GM18867 (cell line): ENCODE data around the gene BRD7.
"Not testable (repeated sequence)": the region's sequence is repeated elsewhere in the genome, so short reads cannot be mapped to it uniquely, and the experiment has no call there.

Source experiments
- ATAC-seq: cut with Tn5 transposase; IDR thresholded peaks from one replicate; pipeline ENCODE4 v1.9.1; 2021; ENCODE audit warnings: mild to moderate bottlenecking, moderate library complexity; ENCODE audit not compliant: unreplicated experiment

The BRD7 gene

DNA sequence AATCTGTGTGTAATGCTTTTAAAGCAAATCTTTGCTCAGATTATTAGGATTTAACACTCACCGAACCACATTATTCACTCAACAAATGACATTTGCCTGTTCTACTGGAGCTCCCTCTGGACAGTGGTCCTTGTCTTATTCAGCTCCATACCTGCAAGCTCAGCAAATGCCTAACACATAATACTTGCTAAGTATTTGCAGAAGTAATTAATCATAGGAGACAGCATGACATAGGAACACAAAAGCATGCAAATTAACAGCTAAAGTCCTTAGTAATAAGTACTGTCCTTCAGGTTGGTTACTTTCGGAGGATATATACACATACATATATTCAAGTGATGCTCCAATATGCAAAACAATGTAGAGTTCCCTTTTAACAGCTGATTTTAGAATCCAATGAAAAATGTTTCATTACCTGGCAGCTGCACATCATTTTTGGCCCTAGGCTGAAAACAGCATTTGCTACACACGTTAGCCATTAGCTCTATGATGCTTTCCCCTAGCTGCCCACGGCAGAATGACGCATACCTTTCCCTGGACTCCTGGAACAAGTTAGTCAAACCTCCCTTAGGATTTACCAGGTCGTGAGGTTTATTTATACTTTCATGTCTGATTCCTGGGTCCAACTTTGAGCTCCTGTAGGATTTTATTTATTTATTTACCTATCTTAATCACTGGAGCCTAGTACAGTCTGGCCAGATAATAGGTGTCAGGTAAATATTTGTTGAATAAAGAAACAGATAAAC is 8.6 kb downstream of the BRD7 start:
- ATAC-seq = no peak

DNA sequence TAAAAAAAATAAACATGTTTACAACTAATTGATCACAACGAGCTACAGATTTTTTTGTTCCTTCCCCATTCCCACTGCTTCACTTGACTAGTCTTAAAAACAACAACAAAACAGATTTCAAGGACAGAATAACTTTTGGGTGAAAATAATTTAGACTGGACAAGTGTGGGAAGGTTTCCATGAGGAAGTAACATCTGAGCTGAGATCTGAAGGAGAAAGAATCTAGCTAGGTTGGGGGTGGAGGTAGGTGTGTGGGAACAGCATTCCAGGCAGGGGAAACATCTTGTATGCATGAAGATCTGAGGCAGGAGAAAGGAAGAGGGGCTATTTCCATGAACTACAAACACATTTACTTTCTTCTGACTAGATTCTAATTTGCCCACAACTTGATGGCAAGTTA is 9.2 kb downstream of the BRD7 start:
- ATAC-seq = no peak

GRCh38 chr16:50354629-50355456 is 13.9 kb downstream of the BRD7 start:
- no peak for ATAC-seq

- ATAC-seq = no peak
These were observed 14.7 kb downstream of the BRD7 start for GRCh38 chr16:50354082-50354481.

GRCh38 chr16:50351952-50352351 is 16.8 kb downstream of the BRD7 start:
- no peak for ATAC-seq

- no peak for ATAC-seq
These were observed 17.7 kb downstream of the BRD7 start for GRCh38 chr16:50351116-50351515.

DNA sequence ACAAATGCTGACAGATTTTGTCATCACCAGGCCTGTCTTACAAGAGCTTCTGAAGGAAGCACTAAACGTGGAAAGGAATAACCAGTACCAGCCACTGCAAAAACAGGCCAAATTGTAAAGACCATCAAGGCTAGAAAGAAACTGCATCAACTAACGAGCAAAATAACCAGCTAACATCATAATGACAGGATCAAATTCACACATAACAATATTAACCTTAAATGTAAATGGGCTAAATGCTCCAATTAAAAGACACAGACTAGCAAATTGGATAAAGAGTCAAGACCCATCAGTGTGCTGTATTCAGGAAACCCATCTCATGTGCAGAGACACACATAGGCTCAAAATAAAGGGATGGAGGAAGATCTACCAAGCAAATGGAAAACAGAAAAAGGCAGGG is 23.6 kb downstream of the BRD7 start:
- not testable (repeated sequence) for ATAC-seq

DNA sequence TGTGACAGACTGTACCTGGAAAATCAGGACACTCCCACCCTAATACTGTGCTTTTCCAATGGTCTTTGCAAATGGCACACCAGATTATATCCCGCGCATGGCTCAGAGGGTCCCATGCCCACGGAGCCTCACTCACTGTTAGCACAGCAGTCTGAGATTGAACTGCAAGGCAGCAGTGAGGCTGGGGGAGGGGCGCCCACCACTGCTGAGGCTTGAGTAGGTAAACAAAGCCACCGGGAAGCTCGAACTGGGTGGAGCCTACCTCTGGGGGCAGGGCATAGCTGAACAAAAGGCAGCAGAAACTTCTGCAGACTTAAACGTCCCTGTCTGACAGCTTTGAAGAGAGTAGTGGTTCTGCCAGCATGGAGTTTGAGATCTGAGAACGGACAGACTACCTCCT is 25.2 kb downstream of the BRD7 start:
- not testable (repeated sequence) for ATAC-seq

DNA sequence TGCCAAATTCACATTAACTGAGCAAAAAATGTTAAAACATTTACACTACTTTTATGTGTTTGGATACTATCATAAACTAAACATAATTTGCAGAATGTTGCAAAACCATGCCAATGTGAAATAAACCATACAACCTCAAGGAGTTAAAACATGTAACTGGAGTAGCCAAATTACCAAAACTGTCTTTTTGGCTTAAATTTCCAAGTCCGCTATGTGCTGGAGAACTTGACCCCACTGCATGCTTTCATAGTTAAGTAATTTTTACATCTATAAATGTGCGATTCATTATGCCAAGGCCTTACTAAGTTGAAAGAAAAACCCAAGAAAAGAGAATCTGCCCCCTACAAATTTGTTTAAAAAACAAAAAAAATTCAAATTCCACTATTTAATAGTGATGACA is 28.2 kb downstream of the BRD7 start:
- no peak for ATAC-seq

DNA sequence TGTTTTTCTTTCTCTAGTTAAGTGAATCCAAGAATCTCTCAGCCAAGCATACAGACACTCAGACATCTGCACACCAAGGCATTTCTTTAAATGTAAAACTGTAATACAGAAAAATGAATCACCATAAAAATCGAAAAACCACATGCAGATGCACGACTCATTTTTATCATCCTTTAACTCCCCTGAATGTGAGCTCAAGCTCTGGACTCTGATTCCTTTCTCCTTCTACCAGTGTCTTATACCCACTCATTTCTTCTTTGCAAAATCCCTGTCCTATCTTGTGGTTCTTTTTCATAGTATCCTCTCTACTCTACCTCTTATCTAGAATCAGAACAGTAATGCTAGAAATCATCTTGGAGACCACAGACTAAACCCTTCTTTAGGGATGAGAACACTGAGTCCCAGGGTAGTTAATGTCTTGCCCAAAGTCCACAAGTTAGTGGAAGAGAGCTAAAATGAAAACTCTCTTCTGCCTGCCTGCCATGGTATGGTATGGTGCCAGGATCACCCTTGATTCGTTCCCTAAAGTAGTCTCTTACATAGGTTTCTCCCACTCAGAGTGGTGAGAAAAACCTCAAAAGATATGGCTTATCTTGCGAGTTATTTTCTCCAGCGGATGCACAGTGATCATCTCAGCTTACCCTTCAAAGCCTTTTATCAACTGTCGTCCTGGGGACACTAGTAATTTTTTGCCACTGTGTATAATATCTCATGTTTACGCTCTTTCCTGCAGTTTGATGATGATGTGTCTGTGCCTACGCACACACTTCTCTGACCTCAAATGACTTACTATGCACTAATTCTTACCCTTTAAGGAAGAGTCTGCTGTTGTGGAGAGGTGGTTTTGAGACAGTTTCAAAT is 30.2 kb downstream of the BRD7 start:
- no peak for ATAC-seq

GRCh38 chr16:50336884-50337283 is 31.9 kb downstream of the BRD7 start:
- no peak for ATAC-seq

DNA sequence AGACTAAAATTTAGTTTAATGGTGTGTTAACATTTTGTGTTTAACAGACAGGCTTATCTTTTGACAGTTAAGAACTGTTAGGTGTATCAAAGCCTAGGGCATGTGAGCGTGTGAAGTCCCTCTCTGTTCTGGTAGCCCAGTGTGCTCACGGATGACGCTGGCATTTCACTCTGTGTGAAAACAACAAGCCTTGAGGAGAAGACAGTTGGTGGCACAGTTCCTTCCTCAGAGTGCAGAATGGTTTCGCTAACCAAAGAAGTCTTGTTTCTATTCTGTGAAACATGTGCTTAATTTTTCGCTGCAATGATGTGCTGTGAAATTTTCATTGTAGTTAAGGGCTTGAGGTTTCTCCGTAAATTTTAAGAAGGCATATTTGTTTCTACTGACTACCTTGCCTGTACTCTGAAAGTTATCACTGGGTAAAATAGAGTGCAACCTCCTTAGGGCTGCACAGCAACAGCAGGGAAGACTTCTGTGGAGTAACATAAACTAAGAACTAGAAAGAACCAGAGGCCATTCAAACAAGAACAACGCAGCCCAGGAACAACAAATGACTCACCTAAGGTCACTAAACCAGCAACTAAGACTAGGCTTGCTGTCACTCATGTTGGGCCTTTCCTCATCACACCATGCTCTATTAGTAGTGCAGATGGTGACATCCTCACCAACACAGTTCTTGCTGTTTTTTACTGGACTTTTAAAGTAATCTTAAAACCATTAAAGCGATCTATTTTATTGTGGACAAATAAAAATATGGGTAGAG is 33.4 kb downstream of the BRD7 start:
- ATAC-seq = peak; percentile 73

DNA sequence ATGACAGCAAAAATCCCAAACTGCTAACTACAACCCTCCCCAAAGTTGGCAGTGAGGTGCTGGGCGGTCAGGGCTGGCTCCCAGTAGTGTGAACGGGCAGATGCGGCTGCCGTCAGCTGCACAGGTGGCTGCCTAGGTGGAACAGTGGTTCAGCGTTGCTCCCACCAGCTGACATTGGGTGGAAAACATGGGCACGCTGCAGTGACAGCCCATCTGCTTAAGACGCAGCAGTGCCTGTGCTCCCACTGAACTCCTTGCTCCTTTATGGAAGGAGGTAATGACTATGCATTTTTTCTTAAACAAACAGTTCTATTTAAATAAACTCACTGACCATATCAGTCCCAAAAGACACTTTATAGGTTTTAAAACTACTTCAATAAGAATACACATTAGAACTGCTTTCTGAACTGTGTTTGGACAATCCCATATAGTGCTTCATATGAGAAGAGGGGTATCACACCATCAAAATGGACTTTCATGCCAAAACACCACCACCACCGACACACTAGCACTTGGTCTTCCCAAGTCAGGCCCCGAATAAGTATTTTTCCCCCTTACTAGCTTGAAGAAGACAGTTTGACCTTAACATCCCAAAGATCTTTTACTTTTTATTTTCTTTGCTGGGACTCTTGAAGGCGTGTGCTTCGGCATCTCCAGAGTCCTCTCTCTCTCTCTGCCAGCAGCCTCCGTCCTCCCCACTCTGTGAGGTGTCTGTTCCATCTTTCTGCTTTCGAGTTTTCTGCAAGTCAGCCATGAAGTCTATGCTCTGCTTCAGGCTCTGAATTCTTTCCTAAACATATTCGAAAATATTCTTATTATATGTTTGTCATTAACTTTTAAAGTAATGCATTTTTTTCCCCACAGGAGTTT is 34.4 kb downstream of the BRD7 start:
- no peak for ATAC-seq

DNA sequence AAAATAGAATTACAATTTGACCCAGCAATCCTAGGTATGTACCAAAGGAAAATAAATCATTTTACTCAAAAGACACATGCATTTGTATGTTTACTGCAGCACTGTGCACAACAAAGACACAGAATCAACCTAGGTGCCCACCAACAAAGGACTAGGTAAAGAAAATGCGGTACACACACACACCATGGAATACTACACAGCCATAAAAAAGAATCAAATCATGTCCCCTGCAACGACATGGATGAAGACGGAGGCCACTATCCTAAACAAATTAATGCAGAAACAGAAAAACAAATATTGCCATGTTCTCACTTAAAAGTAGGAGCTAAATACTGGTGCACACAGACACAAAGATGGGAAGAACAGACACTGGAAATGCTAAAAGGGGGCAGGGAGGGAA is 36.2 kb downstream of the BRD7 start:
- no peak for ATAC-seq

DNA sequence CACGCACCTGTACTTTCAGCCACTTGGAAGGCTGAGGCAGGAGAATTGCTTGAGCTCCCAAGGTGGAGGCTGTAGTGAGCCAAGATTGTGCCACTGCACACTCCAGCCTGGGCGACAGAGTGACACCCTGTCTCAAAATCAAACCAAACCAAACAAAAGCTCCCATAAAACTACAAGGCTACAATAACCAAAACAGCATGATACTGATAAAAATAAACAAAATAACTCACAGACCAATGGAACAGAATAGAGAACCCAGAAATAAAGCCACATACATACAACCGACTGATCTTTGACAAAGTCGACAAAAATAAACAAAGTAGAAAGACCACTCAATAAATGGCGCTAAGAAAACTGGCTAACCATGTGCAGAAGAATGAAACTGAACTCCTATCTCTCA is 37.2 kb downstream of the BRD7 start:
- ATAC-seq = no peak

- no peak for ATAC-seq
These were observed 39.2 kb downstream of the BRD7 start for GRCh38 chr16:50329446-50330189.

DNA sequence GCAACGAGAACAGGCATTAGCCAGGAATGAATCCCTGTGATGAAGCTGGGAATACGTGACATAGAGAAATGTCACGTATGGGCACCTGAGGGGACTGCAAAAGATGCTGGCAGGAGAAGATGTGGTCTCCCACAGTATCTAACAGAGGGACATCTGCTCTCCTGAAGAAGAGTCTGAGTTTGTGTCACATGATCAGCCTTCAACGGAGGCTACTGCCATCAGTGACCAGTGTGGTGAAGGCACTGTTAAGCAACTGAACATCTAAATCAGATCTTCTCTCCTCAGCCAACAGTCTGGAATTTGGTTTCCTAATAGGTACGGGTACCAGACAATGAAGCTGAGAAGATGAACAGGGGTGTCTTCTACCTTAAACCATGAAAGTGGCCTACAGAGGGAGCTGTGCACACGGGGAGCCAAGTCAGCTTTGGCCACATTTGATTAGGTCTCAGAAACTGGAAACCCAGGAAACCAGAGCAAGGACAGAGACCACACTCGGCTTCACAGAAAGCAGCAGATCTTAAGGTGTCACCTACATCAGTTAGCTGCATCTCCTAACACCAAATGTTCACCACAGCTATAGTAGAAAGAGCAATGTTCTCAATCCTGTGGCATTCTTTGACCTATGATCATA is 41.8 kb downstream of the BRD7 start:
- peak; percentile 79 for ATAC-seq

DNA sequence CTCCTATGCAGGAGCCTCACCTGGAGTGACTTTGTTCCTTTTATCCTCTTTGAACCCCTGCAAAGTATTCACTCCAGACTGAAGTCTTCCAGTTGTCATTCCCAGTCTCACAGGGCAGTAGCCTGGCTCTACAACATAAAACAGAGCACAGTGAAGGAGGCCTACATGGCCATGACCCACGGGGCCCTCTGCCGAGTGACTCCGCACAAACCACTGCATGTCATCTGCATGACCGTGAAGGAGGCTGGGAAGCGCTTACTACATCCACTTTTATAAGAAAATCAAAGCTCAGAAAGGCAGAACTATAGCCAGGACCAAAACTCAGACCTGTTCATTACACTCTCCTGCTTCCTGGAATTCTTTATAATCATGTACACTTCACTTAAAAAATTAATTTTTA is 42.5 kb downstream of the BRD7 start:
- ATAC-seq = no peak

DNA sequence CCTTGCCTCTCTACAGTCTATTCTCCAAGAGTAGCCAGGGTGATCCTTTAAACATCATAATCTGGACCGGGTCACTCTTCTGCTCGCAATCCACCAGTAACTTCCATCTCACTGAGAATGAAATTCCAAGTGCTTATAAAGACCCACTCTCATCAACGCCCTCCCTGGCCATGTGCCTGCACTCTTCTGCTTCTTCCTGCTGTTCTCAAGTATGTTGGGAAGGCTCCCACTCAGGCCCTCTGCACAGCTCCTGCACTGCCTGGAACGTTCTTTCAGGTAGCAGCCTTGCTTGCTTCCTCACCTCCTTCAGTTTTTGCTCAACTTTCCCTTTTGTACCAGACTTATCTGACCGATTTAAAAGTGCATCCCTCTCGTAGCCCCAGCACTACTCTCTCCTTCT is 44.4 kb downstream of the BRD7 start:
- ATAC-seq = no peak
